ENCODE results near the gene INPP5D.
A peak's percentile ranks its signal among the peaks of the same experiment; 100 is the strongest.
"Not testable (repeated sequence)": the region's sequence is repeated elsewhere in the genome, so short reads cannot be mapped to it uniquely, and the experiment has no call there.

The INPP5D gene

GRCh38 chr2:233093721-233094120, 33.6 kb downstream of the INPP5D start:
- no peak for DNase-seq (ENCODE audit: low spot score)

GRCh38 chr2:233094614-233095013, 34.5 kb downstream of the INPP5D start:
- DNase-seq (ENCODE audit: low spot score) = no peak

DNA sequence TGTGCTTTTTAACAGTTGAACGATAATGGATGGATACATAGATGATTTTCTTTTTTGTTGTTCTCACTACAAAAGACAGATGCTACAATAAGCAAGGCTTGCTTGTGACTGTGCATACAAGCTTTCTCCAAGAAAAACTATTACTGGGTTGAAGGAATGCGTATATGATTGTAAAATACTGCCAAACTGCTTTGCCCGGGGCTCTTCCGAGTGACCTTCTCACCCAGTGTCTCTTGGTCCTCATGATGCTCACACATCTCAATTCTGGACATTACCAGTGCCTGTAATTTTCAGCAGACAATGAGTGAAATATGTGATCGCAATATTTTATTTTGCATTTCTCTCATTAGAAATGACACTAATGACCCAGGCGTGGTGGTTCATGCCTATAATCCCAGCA, 35.9 kb downstream of the INPP5D start:
- no peak for DNase-seq (ENCODE audit: low spot score)

DNA sequence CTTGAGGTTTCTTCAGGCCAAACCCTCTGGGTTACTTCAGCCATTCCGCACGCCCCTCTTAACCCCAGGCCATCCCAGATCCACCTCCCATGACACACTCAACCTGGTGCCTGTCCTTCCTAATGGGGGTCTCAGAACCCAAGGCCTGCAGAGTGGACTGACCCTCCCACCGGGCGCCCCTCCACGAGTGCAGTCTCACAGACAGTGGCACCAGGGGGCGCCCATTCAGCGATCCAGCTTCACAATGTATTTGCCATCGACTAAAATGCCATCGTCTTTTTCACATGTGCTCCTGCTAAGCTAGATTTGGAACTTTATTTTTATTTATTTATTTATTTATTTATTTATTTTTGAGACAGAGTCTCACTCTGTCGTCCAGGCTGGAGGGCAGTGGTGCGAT, 38.5 kb downstream of the INPP5D start:
- peak; percentile 18 for DNase-seq (ENCODE audit: low spot score)

DNA sequence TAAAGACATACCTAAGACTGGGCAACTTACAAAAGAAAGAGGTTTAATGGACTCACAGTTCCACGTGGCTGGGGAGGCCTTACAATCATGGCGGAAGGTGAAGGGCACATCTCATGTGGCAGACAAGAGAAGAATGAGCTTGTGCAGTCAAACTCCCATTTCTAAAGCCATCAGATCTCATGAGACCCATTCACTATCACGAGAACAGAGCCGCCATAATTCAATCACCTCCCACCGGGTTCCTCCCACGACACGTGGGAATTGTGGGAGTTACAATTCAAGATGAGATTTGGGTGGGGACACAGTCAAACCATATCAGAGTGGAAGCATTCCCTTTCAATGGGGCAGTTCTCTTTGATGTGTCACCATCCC, 39.7 kb downstream of the INPP5D start:
- not testable (repeated sequence) for DNase-seq (ENCODE audit: low spot score)

DNA sequence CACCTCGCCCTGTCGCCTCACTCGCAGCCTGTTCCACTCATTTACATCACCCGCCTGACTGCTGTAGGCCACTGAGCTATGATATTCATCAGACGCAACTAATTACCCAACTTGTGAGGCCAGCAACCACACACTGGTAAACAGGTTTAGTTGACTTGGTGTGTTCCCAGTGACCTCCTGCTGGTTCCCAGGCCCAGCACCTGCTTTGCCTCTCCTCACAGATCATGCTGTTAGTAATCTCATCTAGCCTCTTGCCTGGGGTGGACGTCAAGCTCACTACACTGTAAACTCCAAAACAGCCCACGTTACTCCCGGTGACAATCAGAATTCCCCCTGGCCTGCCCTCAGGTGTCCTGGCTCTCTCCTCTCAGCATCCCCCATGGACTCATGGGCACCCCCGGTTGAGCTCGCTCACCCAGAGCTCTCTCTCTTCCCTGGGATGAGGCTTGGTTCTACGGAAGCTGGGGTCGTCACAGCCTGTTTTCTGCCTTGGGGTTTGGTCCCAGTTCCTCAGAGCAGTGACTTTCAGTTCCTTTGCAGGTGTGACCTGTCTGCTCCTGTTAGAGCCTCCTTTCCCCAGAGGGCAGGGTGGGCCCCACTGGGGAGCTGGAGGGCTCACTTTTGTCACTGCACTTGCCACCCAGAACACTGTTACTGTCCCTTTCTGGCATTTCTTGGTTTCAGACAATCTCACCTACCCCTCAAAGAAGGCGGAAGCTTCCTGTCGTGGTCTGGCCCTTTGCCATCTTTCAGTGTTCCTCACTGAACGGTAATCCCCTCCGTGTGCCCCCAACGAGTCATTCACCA, 40.3 kb downstream of the INPP5D start:
- DNase-seq (ENCODE audit: low spot score) = peak; percentile 70

DNA sequence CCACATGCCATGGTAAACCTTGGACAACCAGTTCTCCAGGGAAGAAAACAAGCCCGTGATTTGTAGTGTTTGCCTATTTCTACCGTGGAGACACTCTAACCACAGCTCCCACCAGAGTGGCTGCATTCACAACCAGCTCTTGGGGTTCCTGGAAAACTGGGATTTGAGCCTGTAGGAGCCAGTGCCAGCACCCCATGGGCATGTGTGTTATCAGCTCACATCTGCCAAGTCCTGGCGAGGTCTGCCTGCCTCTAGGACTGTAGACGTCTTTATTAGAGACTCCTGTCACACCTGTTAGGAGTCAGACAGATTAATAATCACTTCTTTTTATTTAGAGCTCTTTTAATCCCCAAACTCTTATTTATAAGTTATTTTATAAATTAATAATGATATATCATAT, 41.0 kb downstream of the INPP5D start:
- no peak for DNase-seq (ENCODE audit: low spot score)

- no peak for DNase-seq (ENCODE audit: low spot score)
Measured at GRCh38 chr2:233101816-233102215, 41.7 kb downstream of the INPP5D start.

GRCh38 chr2:233105156-233105895, 45.2 kb downstream of the INPP5D start:
- DNase-seq (ENCODE audit: low spot score) = no peak

- DNase-seq (ENCODE audit: low spot score) = no peak
Measured at GRCh38 chr2:233105930-233106329, 45.8 kb downstream of the INPP5D start.

DNA sequence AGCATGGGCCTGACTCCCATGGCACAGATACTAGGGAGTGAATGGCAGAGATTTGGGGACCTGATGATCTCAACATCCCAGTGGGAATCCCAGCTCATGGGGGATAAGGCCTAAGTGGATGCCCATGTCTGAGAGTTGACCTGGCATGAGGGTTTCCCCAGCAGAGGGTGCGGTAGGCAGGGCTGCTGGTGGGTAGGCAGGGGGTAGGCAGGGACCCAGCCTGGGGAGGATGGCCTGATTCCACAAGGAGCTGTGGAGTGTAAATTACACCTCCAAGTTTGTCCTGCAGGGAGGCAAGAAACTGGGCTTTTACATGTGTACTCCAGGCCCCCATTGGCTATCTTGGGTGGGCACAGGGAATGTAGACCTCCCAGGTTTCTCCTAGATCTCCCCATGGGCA, 46.9 kb downstream of the INPP5D start:
- DNase-seq (ENCODE audit: low spot score) = no peak

- DNase-seq (ENCODE audit: low spot score) = no peak
Measured at GRCh38 chr2:233107831-233108300, 47.7 kb downstream of the INPP5D start.

- DNase-seq (ENCODE audit: low spot score) = no peak
Measured at GRCh38 chr2:233108611-233109490, 48.7 kb downstream of the INPP5D start.

GRCh38 chr2:233111427-233111826, 51.3 kb downstream of the INPP5D start:
- no peak for DNase-seq (ENCODE audit: low spot score)

DNA sequence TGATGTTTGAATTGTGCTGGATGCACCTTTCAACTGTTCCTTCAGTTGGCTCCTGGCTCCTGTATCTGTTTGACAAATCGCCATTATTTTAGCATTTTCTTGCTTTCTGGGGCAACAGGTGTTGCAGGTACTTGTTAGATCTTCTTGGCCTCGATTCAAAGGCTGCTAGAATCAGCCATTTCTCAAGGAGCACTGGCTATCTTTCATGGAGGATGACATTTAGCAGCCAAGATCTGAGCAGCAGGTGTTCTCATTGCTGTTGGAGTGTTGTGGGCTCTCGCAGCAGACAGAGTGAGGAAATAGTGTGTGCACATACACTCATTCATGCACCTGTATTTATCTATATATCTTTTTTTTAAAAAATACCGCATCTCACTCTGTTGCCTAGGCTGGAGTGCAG, 52.2 kb downstream of the INPP5D start:
- DNase-seq (ENCODE audit: low spot score) = no peak

GRCh38 chr2:233112776-233113452, 52.8 kb downstream of the INPP5D start:
- DNase-seq (ENCODE audit: low spot score) = no peak

DNA sequence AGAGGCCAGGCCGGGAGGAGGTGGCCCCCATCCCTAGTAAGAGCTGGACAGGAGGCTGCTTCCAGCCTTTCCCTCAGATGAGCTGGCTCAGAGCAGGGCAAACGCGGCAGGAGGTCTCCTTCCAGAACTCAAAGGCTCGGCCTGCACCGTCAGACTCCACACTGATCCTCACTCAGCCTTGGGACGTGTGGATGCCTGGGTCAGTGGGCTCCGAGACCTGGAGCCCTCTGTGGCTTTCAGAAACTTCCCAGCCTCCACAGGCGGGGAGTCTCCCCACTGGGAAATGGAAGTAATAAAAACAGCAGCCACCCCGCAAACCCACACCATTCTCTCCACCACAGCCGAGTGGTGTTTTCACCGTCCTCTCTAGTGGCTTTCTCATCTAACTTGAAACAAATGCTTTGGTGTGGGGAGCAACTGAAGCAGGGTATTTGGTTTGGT, 54.3 kb downstream of the INPP5D start:
- no peak for DNase-seq (ENCODE audit: low spot score)

- no peak for DNase-seq (ENCODE audit: low spot score)
Measured at GRCh38 chr2:233115121-233115520, 55.0 kb downstream of the INPP5D start.

DNA sequence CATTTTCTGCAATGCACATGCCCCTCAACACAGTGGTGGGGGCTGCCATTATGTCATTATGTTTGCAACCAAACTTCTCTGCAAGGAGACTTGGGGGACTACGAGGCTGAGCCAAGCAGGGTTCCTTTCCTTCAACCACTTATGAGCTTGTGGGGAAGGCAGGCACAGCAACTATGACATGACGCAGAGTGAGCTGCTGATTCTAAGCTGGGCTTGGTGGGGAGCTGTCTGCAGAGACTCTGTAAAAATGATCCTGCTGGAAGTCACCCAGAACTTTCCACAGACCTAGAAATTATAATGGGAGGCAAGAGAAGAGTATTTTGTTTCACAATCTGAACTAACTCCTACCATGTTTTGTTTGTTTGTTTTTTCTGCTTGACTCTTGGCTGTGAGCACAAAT, 55.6 kb downstream of the INPP5D start:
- DNase-seq (ENCODE audit: low spot score) = no peak

GRCh38 chr2:233116946-233117345, 56.8 kb downstream of the INPP5D start:
- no peak for DNase-seq (ENCODE audit: low spot score)

DNA sequence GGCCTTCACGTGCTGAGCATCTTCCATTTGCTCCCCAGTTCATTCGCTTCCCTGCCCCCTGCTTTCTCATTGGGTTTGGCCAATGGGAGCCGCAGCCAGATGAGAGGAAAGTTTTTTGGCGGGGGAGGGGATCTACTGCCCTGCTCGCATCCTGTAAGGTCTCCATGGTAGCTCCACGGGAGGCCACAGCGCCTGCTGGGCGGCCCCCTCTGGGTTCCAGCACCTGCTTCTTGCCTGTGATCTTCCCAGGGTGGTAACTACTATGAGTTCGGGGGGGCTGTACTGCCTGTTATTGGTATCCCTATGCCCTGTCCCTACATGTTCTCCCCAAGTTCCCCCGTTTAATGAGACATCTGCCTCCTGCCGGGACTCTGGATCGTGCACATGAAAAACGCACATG, 57.2 kb downstream of the INPP5D start:
- no peak for DNase-seq (ENCODE audit: low spot score)

All from CD4-positive, alpha-beta T cell treated with Interleukin-15 for 4 hours (primary cell).